SU-DHL-6 (cell line): ENCODE results near the gene CLDN14.

Experiments used
- H2AFZ ChIP-seq: fragments of 200-600 bp; sonication (generic); 2 replicates; pipeline ENCODE4 v1.6.1; 2014; ENCODE audit warnings: low read depth, mild to moderate bottlenecking, moderate library complexity, mixed read lengths, antibody characterized with exemption, low read length; ENCODE audit not compliant: severe bottlenecking
- H3F3A ChIP-seq: fragments of 200-600 bp; shearing (Covaris generic); 2 replicates; pipeline ENCODE4 v1.6.0; 2016; ENCODE audit warnings: antibody characterized with exemption, mild to moderate bottlenecking; ENCODE audit not compliant: insufficient read depth
- H3K27ac ChIP-seq: fragments of 200-600 bp; sonication (generic); 2 replicates; pipeline ENCODE4 v1.5.1; 2016; ENCODE audit warnings: low read depth, mild to moderate bottlenecking, low read length, moderate library complexity, mixed read lengths
- H3K27me3 ChIP-seq: fragments of 200-600 bp; sonication (generic), shearing (Covaris generic); 2 replicates; pipeline ENCODE4 v1.6.0; 2014; ENCODE audit warnings: mild to moderate bottlenecking, low read length
- H3K36me3 ChIP-seq: fragments of 200-600 bp; sonication (generic); 2 replicates; pipeline ENCODE4 v1.6.1; 2014; ENCODE audit warnings: mild to moderate bottlenecking, low read length, mixed read lengths
- H3K4me2 ChIP-seq: fragments of 300-600, 200-600 bp; shearing (Covaris generic), sonication (generic); 2 replicates; pipeline ENCODE4 v1.6.0; 2014; ENCODE audit warnings: low read length, low read depth, mild to moderate bottlenecking; ENCODE audit not compliant: poor library complexity, severe bottlenecking
- H3K4me3 ChIP-seq: fragments of 200-600 bp; sonication (generic); 2 replicates; pipeline ENCODE4 v1.5.1; 2014; ENCODE audit warnings: antibody characterized with exemption, low read length, mild to moderate bottlenecking, mixed read lengths; ENCODE audit not compliant: insufficient read depth, poor library complexity, severe bottlenecking
- H3K79me2 ChIP-seq: fragments of 200-600 bp; sonication (generic); 2 replicates; pipeline ENCODE4 v1.6.1; 2014; ENCODE audit warnings: mild to moderate bottlenecking, low read length, moderate library complexity; ENCODE audit not compliant: insufficient read depth
- H3K9ac ChIP-seq: fragments of 200-600 bp; sonication (generic); 2 replicates; pipeline ENCODE4 v1.7.0; 2014; ENCODE audit warnings: mild to moderate bottlenecking, low read length
- H3K9me2 ChIP-seq: fragments of 200-600 bp; sonication (generic); replicated peaks from 2 replicates; pipeline ENCODE4 v1.6.1; 2014; ENCODE audit warnings: low read length; ENCODE audit not compliant: insufficient read depth
- H3K9me3 ChIP-seq: fragments of 200-600 bp; sonication (generic); 2 replicates; pipeline ENCODE4 v1.6.1; 2014; ENCODE audit warnings: low read length, mixed read lengths; ENCODE audit not compliant: insufficient read depth
- H4K20me1 ChIP-seq: fragments of 200-600 bp; sonication (generic); 2 replicates; pipeline ENCODE4 v1.6.1; 2014; ENCODE audit warnings: low read depth, mild to moderate bottlenecking, antibody characterized with exemption, low read length, moderate library complexity, mixed read lengths
- CTCF ChIP-seq: fragments of 200-600 bp; sonication (generic); IDR thresholded peaks from one replicate; pipeline ENCODE4 v1.5.1; 2017; ENCODE audit warnings: antibody characterized with exemption, mild to moderate bottlenecking, low read length, moderate library complexity; ENCODE audit not compliant: insufficient read depth, poor library complexity, severe bottlenecking
- EZH2phosphoT487 ChIP-seq: fragments of 200-600 bp; sonication (generic), shearing (Covaris generic); conservative IDR thresholded peaks from 2 replicates; pipeline ENCODE4 v1.6.1; 2018; ENCODE audit warnings: mild to moderate bottlenecking, antibody characterized with exemption, low read length, moderate library complexity, mixed read lengths

The CLDN14 gene

GRCh38 chr21:36513430-36513829 is 33.5 kb upstream of the CLDN14 start:
- peak overlapping the region; percentile 4 for H3K4me2 ChIP-seq
- no peaks in the 10 kb centered on the region for H4K20me1 ChIP-seq
- peaks cover 7% of the 10 kb centered on the region; the same call in 1 of the 2 replicates for H3F3A ChIP-seq
- H2AFZ ChIP-seq = no peak overlapping the region
- no peaks in the 10 kb centered on the region for H3K79me2 ChIP-seq
- H3K27me3 ChIP-seq = no peaks in the 10 kb centered on the region
- H3K36me3 ChIP-seq = no peaks in the 10 kb centered on the region
- H3K4me3 ChIP-seq = no peak overlapping the region
- TF ChIP-seq CTCF (no peak), EZH2phosphoT487 (no peak)
- H3K9me2 ChIP-seq = no peaks in the 10 kb centered on the region
- peak overlapping the region; percentile 48 for H3K27ac ChIP-seq
- no peaks in the 10 kb centered on the region for H3K9me3 ChIP-seq
- H3K9ac ChIP-seq = no peak overlapping the region

GRCh38 chr21:36512971-36513370 is 33.0 kb upstream of the CLDN14 start:
- no peaks in the 10 kb centered on the region for H3K9me2 ChIP-seq
- TF ChIP-seq CTCF (no peak), EZH2phosphoT487 (no peak)

GRCh38 chr21:36511484-36512220 is 31.7 kb upstream of the CLDN14 start:
- Histone ChIP-seq H3K4me3 (no peak overlapping the region), H3K9ac (no peak overlapping the region), H3K4me2 (no peak overlapping the region), H3K27me3 (no peaks in the 10 kb centered on the region), H3K9me3 (no peaks in the 10 kb centered on the region), H4K20me1 (no peaks in the 10 kb centered on the region), H3F3A (peaks cover 5% of the 10 kb centered on the region; the same call in 1 of the 2 replicates), H3K9me2 (no peaks in the 10 kb centered on the region), H2AFZ (no peak overlapping the region), H3K27ac (peak overlapping the region; percentile 35), H3K36me3 (no peaks in the 10 kb centered on the region), H3K79me2 (no peaks in the 10 kb centered on the region)
- TF ChIP-seq EZH2phosphoT487 (no peak), CTCF (no peak)

More at GRCh38 chr21:36512971-36513370, 33.0 kb upstream of the CLDN14 start:
- no peaks in the 10 kb centered on the region for H3K9me3 ChIP-seq
- peak overlapping the region; percentile 4 for H3K4me2 ChIP-seq
- peak overlapping the region; percentile 48 for H3K27ac ChIP-seq
- no peak overlapping the region for H2AFZ ChIP-seq
- no peak overlapping the region for H3K9ac ChIP-seq
- H4K20me1 ChIP-seq = no peaks in the 10 kb centered on the region
- no peaks in the 10 kb centered on the region for H3K27me3 ChIP-seq
- no peak overlapping the region for H3K4me3 ChIP-seq
- H3F3A ChIP-seq = peaks cover 7% of the 10 kb centered on the region; the same call in 1 of the 2 replicates
- H3K36me3 ChIP-seq = no peaks in the 10 kb centered on the region
- no peaks in the 10 kb centered on the region for H3K79me2 ChIP-seq
